DND-41 (cell line): ENCODE data around the gene MBD2.

ENCODE experiments used
- CTCF ChIP-seq: IDR thresholded peaks from 2 replicates; pipeline ENCODE4 v1.5.1; 2012; ENCODE audit warnings: borderline replicate concordance, low read length, moderate library complexity, mild to moderate bottlenecking; ENCODE audit not compliant: poor library complexity, severe bottlenecking; ENCODE audit errors: extremely low read depth
- EZH2 ChIP-seq: IDR thresholded peaks from 3 replicates; pipeline ENCODE4 v1.6.1; 2012; ENCODE audit warnings: borderline replicate concordance, low read depth, mild to moderate bottlenecking, moderate library complexity, low read length, inconsistent platforms; ENCODE audit not compliant: severe bottlenecking

GRCh38 chr18:54130631-54131030, 93.8 kb downstream of the MBD2 start:
- TF ChIP-seq CTCF (no peak), EZH2 (no peak)
